Prostate gland (tissue), 2 donors: Measurements from ENCODE around the gene BIRC3. TPM values are rescaled to one million over a fixed set of nuclear protein-coding genes. Genes with fewer than 3 reads are reported as not detected.
A peak's percentile ranks its signal among the peaks of the same experiment; 100 is the strongest.

Experiments used
- DNase-seq: peaks from one replicate; pipeline ENCODE4 v3.0.0-alpha.2; 2019; ENCODE audit warnings: low spot score
- H3K27ac ChIP-seq, 2 donors: fragments of 200-600 bp; sonication (generic); 2 replicates each; pipeline ENCODE4 v1.5.1; 2017 to 2019
- H3K27me3 ChIP-seq: fragments of 200-600 bp; sonication (generic); replicated peaks from 2 replicates; pipeline ENCODE4 v1.5.1; 2019; ENCODE audit not compliant: insufficient read depth
- H3K36me3 ChIP-seq, 2 donors: fragments of 200-600 bp; sonication (generic); 1 replicate in 1 of 2; 2 replicates in 1 of 2; pipeline versions ENCODE4 v1.5.1 to v1.8.1; 2017 to 2019
- H3K4me1 ChIP-seq: fragments of 200-600 bp; sonication (generic); replicated peaks from 2 replicates; pipeline ENCODE4 v1.5.1; 2019
- H3K4me3 ChIP-seq, 2 donors: fragments of 200-600 bp; sonication (generic); 2 replicates each; pipeline ENCODE4 v1.5.1; 2017 to 2019
- H3K9me3 ChIP-seq: fragments of 200-600 bp; sonication (generic); 2 replicates; pipeline ENCODE4 v1.5.1; 2017
- POLR2A ChIP-seq: fragments of 450-650 bp; IDR thresholded peaks from one replicate; pipeline ENCODE4 v1.6.1; 2016; ENCODE audit warnings: antibody characterized with exemption, mild to moderate bottlenecking
- POLR2AphosphoS5 ChIP-seq: sonication (generic); formaldehyde crosslinking; IDR thresholded peaks from one replicate; pipeline ENCODE4 v1.6.1; 2017; ENCODE audit warnings: antibody characterized with exemption
- WGBS: methylation state at CpG from one replicate; pipeline ENCODE4 v1.1.5; 2018; 5-methylcytosine and 5-hydroxymethylcytosine counted together
- intact Hi-C: fragments of 100-400 bp; cut with DNase I; formaldehyde crosslinking; loops from one replicate; pipeline ENCODE4 v1.14.2; 2022
- total RNA-seq, 2 donors: library from RNA; depleted of rRNA; stranded (reverse); fragments of >200 nt; gene quantifications; one replicate each; pipeline ENCODE4 v1.1.0, GENCODE V29; 2016
- TF ChIP-seq, protein P1 (sequence below), 4 experiments: fragments of 200-600 bp in 2 of 4; fragments of 450-650 bp in 2 of 4; sonication (generic) in 2 of 4; IDR thresholded peaks; 1 replicate in 3 of 4; 2 replicates in 1 of 4; pipeline ENCODE4 v1.5.1; 2016 to 2019; ENCODE audit warnings: antibody characterized with exemption in 4 of 4, mild to moderate bottlenecking in 2 of 4, moderate library complexity in 2 of 4

BIRC3 gene
- total RNA-seq, 2 donors from 2014 or later = 5.2 to 9.2 TPM

DNA sequence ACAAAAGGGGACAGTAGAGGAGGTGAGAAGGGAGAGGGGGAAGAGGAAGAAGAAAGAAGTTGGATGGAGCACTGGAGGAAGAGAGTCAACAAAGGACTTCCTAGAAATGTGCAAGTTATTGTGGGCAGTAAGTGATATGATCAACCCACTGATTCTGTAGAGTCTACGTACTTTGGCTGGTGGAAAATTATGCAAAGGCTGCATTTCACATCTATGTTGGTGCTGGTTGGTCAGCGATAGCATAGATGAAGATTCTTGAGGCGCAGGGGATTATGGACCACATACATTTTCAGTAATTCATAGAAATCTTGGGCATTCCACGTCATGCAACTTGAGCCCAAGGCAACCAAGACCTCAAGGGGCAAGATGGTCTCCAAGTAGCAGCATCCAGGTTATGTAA is 12.6 kb upstream of the BIRC3 start:
- WGBS = 91% methylated on average over 4 of the region's 4 CpGs
- no peaks in the 10 kb centered on the region for H3K9me3 ChIP-seq
- intact Hi-C loops = no loop called here
- no peak for DNase-seq
- no peak overlapping the region for H3K4me3 ChIP-seq
- no peaks in the 10 kb centered on the region for H3K27me3 ChIP-seq
- no peak overlapping the region for H3K27ac ChIP-seq
- H3K36me3 ChIP-seq = no peaks in the 10 kb centered on the region
- H3K4me1 ChIP-seq = no peaks in the 10 kb centered on the region
- no peak for TF ChIP-seq POLR2AphosphoS5
- TF ChIP-seq, protein P1, sequence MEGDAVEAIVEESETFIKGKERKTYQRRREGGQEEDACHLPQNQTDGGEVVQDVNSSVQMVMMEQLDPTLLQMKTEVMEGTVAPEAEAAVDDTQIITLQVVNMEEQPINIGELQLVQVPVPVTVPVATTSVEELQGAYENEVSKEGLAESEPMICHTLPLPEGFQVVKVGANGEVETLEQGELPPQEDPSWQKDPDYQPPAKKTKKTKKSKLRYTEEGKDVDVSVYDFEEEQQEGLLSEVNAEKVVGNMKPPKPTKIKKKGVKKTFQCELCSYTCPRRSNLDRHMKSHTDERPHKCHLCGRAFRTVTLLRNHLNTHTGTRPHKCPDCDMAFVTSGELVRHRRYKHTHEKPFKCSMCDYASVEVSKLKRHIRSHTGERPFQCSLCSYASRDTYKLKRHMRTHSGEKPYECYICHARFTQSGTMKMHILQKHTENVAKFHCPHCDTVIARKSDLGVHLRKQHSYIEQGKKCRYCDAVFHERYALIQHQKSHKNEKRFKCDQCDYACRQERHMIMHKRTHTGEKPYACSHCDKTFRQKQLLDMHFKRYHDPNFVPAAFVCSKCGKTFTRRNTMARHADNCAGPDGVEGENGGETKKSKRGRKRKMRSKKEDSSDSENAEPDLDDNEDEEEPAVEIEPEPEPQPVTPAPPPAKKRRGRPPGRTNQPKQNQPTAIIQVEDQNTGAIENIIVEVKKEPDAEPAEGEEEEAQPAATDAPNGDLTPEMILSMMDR (IDR thresholded peaks at IDR 0.05) = no peak
- TF ChIP-seq POLR2A = no peak

DNA sequence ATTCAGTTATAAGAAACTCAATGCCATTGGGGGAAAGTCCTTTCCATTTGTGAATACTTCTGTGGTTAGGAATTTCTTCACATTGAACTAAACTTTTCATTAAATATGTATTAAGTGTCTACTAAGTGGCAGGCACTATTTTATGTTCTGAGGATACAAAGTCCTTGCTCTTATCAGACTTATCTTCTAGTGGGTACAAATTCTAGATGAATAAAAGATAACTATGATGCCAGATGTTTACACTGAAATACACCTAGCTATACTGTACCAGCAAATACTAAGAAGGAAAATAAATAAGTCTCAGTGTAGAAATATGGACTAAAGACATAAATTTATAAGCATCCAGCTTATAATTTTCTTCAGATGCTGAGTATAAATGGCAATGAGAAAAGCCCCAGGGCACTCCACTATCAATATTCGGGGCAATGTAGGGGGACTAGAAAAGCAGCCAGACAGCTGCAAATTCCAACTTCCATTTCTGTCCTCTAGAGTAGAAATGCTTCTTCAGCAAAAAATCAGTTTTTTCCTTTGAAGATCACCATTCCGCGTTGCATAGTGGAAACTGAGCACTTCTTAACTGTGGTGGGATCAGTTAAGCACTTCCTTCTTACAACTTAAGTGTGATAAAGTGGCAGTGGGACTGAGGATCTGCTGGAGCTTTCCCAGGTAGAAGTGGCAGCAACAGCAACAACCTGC is 11.8 kb upstream of the BIRC3 start:
- Histone ChIP-seq H3K9me3 (no peaks in the 10 kb centered on the region), H3K36me3 (no peaks in the 10 kb centered on the region), H3K4me1 (no peaks in the 10 kb centered on the region), H3K27me3 (no peaks in the 10 kb centered on the region), H3K4me3 (no peak overlapping the region), H3K27ac (peak overlapping the region; percentile 52 to 53)
- DNase-seq = no peak
- 55% methylated on average over 3 of the region's 3 CpGs for WGBS
- intact Hi-C loops = no loop called here
- TF ChIP-seq POLR2A = no peak
- no peak for TF ChIP-seq POLR2AphosphoS5
- TF ChIP-seq, protein P1 (IDR thresholded peaks at IDR 0.05) = no peak

DNA sequence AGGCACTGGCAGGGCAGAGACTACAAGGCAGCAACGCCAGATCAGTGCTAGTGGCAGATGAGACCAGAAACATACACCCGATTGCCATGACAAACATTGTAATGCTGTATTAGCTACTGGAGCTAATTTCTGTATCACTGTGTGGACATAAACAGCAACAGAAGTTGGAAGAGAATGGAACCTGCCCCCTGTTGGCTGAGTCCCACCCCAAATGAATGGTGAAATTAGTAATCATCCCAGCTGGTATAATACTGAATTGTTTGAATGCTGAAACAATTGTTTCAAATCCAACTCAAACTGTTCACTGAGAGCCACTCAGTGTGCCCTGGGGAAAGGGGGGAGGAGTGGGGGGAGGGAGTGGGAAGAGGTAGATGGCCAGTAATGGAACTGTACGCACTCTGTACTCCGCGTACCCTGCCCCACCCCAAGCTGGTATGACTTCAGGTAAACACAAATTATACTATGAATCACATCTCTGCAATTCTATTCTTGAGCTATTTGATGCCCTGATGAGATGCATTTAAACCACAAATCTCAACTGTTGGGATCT is 11.2 kb upstream of the BIRC3 start:
- 48% methylated on average over 5 of the region's 5 CpGs for whole genome bisulfite sequencing

DNA sequence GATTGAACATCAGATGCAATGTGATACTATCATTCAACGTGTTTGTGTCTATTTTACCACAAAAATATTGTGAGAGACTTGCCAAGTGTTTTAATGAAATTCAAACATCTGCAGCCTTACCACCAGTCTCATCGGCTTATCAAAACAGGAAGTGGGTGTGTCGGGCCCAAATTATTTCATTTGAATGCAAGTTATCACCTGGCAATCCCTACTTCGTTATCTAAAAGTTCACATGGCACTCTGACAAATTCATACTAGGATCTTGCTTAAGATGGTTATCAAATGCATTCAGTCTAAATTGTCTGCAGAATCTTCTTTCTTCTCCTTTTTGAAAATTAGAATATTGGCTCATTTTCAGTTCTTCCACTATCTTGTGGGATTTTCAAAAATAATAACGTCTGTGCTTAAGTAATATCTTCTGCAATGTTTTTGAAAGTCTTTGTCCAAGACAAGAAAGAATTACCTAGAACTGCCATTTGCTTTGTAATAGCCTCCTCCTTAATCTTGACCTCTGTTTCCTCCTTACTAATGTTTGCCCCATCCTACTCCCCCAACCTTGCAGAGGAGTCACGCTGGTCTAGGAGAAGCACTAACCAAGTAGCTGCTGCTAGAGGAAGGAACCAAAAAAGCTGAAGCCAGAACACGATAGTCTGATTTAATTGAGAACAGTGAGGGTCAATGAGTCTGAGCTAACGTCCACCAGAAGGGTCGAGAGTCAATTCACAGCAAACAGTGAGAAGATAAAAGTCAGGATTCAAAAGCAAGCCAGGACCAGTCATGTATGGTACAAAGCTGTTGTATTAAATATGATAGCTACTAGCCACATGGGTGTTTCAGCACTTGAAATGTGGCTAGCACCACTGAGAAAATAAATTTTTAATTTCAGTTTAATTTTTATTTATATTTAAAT is 10.2 kb upstream of the BIRC3 start:
- TF ChIP-seq, protein P1 (IDR thresholded peaks at IDR 0.05) = no peak
- TF ChIP-seq POLR2AphosphoS5 (no peak), POLR2A (no peak)
- DNase-seq = no peak
- H3K9me3 ChIP-seq = no peaks in the 10 kb centered on the region
- 43% methylated on average over 9 of the region's 9 CpGs for WGBS
- intact Hi-C loops = no loop called here
- H3K27me3 ChIP-seq = no peaks in the 10 kb centered on the region
- no peaks in the 10 kb centered on the region for H3K36me3 ChIP-seq
- peak overlapping the region; percentile 37 to 41 for H3K27ac ChIP-seq
- no peak overlapping the region for H3K4me3 ChIP-seq
- no peaks in the 10 kb centered on the region for H3K4me1 ChIP-seq

More for the DNA sequence above, 11.2 kb upstream of the BIRC3 start:
- Histone ChIP-seq H3K36me3 (no peaks in the 10 kb centered on the region), H3K27ac (peak overlapping the region; percentile 52 to 53), H3K4me3 (no peak overlapping the region), H3K27me3 (no peaks in the 10 kb centered on the region), H3K9me3 (no peaks in the 10 kb centered on the region), H3K4me1 (no peaks in the 10 kb centered on the region)
- peak; percentile 89 for DNase-seq
- peak; percentile 77 for TF ChIP-seq POLR2AphosphoS5
- no peak for TF ChIP-seq POLR2A
- intact Hi-C loops = no loop called here

DNA sequence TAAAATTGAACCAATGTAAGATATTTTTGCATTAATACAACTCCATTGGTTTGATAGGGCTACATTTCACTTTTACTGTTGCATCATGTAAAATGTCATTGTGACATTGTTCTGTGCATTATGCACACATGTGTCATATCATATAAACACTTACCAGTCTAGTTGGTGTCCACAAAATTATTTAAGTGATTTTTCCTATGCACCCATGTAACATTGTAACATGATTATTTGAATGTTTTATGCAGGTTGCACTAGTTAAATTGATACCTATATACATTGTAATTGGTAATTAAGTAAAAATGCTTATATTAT is 9.6 kb upstream of the BIRC3 start:
- intact Hi-C loops = no loop called here

More for the DNA sequence above, 9.6 kb upstream of the BIRC3 start:
- no peak overlapping the region for H3K27ac ChIP-seq
- no peaks in the 10 kb centered on the region for H3K36me3 ChIP-seq
- no peak for DNase-seq
- no peaks in the 10 kb centered on the region for H3K9me3 ChIP-seq
- no peak for TF ChIP-seq POLR2A
- TF ChIP-seq POLR2AphosphoS5 = no peak
- TF ChIP-seq, protein P1 (IDR thresholded peaks at IDR 0.05) = no peak
- H3K4me1 ChIP-seq = no peaks in the 10 kb centered on the region
- no peak overlapping the region for H3K4me3 ChIP-seq
- H3K27me3 ChIP-seq = no peaks in the 10 kb centered on the region
